Fibroblast of skin of back (primary cell): ENCODE results near the gene P2RY4.
"Not testable (repeated sequence)": the region's sequence is repeated elsewhere in the genome, so short reads cannot be mapped to it uniquely, and the experiment has no call there.

Source experiments
- DNase-seq: peaks from one replicate; pipeline ENCODE4 v3.0.0-alpha.2; 2013

Gene P2RY4

GRCh38 chrX:70243601-70244000, 16.4 kb downstream of the P2RY4 start:
- DNase-seq = not testable (repeated sequence)

- DNase-seq = no peak
These were observed 18.5 kb downstream of the P2RY4 start for GRCh38 chrX:70241501-70241900.

GRCh38 chrX:70240751-70241150, 19.3 kb downstream of the P2RY4 start:
- no peak for DNase-seq

- no peak for DNase-seq
These were observed 25.6 kb downstream of the P2RY4 start, which contains the start of gene AWAT1 for GRCh38 chrX:70234355-70234754. TSS of gene AWAT1 (plus strand) at chrX:70234655. CDS start at chrX:70234696, 41 bp downstream.

- DNase-seq = no peak
These were observed 28.3 kb downstream of the P2RY4 start for GRCh38 chrX:70231666-70232065.

- no peak for DNase-seq
These were observed 33.3 kb downstream of the P2RY4 start for GRCh38 chrX:70226687-70227086.

GRCh38 chrX:70226048-70226447, 34.0 kb downstream of the P2RY4 start:
- no peak for DNase-seq

GRCh38 chrX:70219938-70220764, 39.9 kb downstream of the P2RY4 start:
- DNase-seq = no peak

GRCh38 chrX:70209570-70209969, 50.4 kb downstream of the P2RY4 start:
- not testable (repeated sequence) for DNase-seq

GRCh38 chrX:70208479-70208878, 51.5 kb downstream of the P2RY4 start:
- no peak for DNase-seq
